Raji (cell line): ENCODE measurements around the gene DHRS7B.

Experiments
- POLR2A ChIP-seq: IDR thresholded peaks from 2 replicates; pipeline ENCODE4 v1.6.1; 2011; ENCODE audit warnings: low read depth, low read length, control low read depth; ENCODE audit not compliant: insufficient read depth

Gene DHRS7B

DNA sequence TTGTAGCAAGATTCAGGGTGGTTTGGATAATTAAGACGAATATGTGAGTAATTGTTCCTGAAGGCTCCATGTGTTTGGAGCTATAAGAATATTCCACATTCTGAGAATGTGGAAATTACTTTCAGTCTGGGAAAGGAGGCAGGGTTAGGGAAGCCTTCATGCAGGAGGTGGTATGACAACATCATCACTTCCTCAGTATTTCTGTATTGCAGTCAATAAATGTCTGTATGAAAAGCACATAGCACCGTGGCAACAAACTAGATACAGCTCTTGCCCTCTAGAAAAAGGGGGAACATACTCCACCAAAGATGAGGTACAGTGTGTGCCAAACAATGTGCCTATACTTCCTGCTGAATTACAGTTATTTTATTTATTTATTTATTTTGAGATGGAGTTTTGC lies 26.1 kb upstream of the DHRS7B start:
- no peak for TF ChIP-seq POLR2A

GRCh38 chr17:21104608-21105007 lies 22.2 kb upstream of the DHRS7B start:
- TF ChIP-seq POLR2A = no peak

DNA sequence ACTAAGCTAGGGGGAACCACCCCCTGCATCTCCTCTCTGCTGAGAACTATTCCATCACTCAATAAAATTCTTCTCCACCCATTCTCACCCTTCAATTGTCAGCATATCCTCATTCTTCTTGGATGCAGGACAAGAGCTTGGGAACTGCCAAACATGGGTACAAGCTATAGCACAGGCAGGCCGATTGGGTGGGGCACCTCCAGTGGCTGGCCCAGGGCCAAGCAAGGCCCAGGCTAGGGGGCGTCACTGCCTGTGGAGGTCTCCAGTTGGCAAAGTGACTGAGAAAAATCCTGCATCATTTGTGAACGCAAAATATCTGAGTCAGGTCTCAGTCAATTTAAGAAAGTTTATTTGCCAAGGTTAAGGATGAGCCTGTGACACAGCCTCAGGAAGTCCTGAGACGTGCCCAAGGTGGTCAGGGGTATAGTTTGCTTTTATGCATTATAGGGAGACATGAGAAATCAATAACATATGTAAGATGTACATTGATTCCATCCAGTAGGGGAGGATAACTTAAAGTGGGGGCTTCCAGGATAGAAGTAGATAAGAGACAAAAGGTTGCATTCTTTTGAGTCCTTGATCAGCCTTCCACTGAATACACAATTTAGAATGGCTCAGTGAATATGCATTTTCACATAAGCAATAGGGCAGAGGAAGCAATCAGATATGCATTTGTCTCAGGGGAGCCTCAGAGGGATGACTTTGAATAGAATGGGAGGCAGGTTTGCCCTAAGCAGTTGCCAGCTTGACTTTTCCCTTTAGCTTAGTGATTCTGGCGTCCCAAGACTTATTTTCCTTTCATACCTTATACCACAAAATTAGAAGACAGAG lies 21.5 kb upstream of the DHRS7B start:
- TF ChIP-seq POLR2A = no peak

DNA sequence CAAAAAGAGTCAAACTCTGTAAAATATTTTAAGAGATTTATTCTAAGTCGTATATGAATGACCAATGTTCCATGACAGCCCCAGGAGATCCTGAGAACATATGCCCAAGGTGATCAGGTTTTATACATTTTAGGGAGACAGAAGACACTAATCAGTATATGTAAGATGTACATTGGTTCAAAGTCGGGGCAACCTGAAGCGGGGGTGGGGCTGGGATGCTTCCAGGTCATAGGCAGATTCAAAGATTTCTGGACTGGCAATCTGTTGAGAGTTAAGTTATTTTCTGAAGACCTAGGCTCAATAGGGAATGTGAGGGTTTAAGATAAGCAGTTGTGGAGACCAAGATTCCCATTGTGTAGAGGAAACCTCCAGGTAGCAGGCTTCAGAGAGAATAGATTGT lies 20.4 kb upstream of the DHRS7B start:
- no peak for TF ChIP-seq POLR2A

- TF ChIP-seq POLR2A = no peak
Observed at GRCh38 chr17:21108651-21109050, 18.1 kb upstream of the DHRS7B start.

DNA sequence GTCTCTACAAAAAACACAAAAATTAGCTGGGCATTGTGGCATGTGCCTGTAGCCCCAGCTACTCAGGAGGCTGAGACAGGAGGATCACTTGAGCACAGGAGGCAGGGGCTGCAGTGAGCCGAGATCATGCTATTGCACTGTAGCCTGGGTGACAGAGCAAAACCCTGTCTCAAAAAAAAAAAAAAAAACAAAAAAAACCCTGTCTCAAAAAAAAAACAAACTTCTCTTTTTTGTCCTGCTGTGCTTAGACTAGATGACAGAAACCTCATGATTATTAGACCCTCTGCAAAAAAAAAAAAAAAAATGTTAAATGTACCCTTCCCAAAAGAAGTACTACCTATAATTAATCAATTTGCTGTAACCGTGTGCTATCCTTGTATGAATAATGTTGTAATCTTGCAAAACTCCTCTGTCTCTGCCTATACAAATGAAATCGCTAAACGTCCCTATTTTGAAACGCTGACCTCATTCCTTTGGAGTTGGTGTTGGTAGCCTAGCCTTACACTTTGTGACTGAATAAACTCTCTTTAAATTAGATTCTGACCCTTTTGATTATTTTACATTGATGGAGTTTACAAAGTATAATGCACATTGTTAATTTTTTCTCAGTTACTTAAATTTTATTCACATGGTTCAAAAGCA lies 13.6 kb upstream of the DHRS7B start:
- TF ChIP-seq POLR2A = no peak

GRCh38 chr17:21113716-21114115 lies 13.0 kb upstream of the DHRS7B start:
- no peak for TF ChIP-seq POLR2A

DNA sequence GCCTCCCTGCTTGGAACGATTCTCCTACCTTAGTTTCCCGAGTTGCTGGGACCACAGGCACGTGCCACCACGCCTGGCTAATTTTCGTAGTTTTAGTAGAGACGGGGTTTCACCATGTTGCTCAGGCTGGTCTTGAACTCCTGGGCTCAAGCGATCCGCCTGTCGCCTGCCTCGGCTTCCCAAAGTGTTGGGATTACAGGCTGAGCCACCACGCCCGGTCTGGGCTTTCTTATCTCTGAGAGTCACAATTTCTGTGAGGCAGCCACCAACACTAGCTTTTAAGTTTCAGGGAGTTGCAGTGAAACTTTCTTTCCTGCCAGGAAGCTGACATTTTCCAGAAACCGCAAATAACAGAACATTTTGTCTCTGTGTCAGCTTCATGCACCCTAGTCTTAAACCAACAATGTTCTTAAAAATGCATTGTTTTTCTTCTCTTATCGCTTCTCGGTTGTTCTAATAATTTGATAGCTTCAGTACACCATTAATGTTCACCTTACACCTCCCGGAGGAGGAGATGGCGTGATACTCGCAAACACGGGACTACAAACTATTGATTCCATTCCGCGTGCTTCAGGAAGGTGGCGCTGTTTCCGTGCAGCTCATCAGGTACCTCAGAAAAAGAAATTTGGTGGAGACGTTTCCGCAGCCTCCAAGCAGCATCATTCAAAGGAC lies 7.4 kb upstream of the DHRS7B start:
- no peak for TF ChIP-seq POLR2A

DNA sequence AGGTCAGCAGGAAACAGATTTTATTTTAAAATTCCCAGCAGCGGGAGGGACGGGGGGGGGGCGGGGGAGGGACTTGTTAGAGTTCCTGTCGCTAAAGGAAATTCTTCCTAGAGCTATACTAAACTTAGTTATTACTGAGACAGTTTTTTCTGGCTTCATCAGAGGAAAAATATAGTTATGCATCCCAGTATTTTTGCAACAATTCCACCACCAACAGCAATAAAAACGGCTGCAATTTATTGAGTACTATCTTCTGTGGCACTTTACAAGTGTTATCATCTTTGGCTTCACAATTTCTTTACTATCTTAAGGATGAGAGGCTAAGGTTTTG lies 6.9 kb upstream of the DHRS7B start:
- TF ChIP-seq POLR2A = no peak

DNA sequence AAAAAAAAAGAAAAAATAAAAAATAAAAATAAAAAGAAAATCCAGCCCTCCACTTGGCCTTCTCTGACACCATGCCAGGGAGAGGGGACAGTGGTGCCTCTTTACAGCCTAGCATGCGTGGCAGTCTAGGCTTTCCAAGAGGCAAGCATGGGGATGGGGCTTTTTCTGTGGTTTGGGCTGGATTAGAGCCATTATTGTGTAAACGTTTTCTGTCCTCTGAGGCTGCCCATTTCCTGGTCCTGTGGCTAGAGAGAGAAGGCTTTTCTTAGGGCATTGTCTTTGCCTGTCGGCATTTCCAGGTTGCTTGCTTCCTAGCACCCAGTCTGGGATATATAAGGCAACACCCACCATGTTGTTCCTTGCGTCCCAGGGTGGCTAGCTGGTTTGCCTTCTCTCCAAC lies 2.7 kb upstream of the DHRS7B start:
- TF ChIP-seq POLR2A = no peak

DNA sequence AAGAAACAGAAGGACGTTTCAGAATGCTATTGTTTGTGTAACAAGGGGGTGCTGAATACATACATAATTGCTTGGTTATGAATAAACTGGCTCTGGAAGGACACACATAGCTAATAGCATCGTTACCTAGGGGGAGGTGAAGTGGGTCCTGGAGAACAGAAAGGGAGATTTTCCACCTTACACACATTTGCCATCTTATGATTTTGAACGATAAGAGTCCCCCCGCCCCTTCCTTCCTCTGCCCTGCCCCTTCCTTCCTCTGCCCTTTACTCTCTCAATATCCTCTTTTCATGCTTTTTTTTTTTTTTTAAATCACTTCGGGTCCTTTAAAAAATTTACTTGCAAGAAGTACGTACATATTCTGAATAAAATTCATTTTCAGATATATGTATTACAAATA lies 902 bp upstream of the DHRS7B start:
- TF ChIP-seq POLR2A = peak; percentile 54; the same call in 1 of the 2 replicates

- no peak for TF ChIP-seq POLR2A
Observed at GRCh38 chr17:21127509-21128077, 829 bp downstream of the DHRS7B start.

- no peak for TF ChIP-seq POLR2A
Observed at GRCh38 chr17:21129023-21129681, 2.4 kb downstream of the DHRS7B start.

GRCh38 chr17:21131137-21131536 lies 4.4 kb downstream of the DHRS7B start:
- TF ChIP-seq POLR2A = no peak

DNA sequence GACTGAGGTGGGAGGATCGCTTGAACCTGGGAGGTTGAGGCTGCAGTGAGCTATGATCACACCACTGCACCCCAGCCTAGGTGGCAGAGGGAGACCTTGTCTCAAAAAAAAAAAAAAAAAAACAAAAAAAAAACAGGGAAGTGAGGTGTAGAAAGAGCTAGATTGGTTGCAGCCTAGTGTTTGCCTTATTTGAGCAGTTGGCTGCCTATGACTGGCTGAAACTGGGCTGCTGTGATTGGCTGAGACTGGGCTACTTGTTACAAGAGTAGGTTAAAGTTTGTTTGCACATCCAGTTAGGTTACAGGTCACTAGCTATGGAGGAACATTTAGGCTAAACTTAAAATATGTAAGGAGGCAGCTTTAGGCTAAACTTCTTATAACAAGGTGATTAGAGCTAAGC lies 5.7 kb downstream of the DHRS7B start:
- no peak for TF ChIP-seq POLR2A
